Psoas muscle (tissue), 8 donors: ENCODE measurements around the gene PKD1. TPM values are rescaled to one million over a fixed set of nuclear protein-coding genes. Genes with fewer than 3 reads are reported as not detected.

Experiments used
- ATAC-seq, 4 donors: fragments of 200-7000 bp; cut with Tn5 transposase; one replicate each; pipeline ENCODE4 v1.9.1; 2020; ENCODE audit warnings: moderate library complexity in 3 of 4, mild to moderate bottlenecking in 2 of 4
- DNase-seq, 2 donors: peaks; one replicate each; pipeline ENCODE4 v3.0.0-alpha.2; 2020
- H3K27ac ChIP-seq: fragments of 200-600 bp; one replicate; pipeline ENCODE4 v1.8.0; 2022
- H3K27me3 ChIP-seq, 3 donors: fragments of 200-600 bp in 1 of 3; one replicate each; pipeline versions ENCODE4 v1.6.1 to v1.8.0; 2013 to 2022; ENCODE audit warnings: low read length in 2 of 3, mild to moderate bottlenecking in 2 of 3, moderate library complexity in 1 of 3; ENCODE audit not compliant: insufficient read depth in 3 of 3
- H3K36me3 ChIP-seq, 2 donors: fragments of 200-600 bp in 1 of 2; one replicate each; pipeline versions ENCODE4 v1.6.1 to v1.8.0; 2013 to 2022; ENCODE audit warnings: low read depth in 1 of 2, mild to moderate bottlenecking in 1 of 2, moderate library complexity in 1 of 2; ENCODE audit not compliant: insufficient read depth in 1 of 2
- H3K4me1 ChIP-seq: fragments of 200-600 bp; one replicate; pipeline ENCODE4 v1.8.0; 2022
- H3K4me3 ChIP-seq: fragments of 200-600 bp; one replicate; pipeline ENCODE4 v1.8.0; 2022; ENCODE audit warnings: mild to moderate bottlenecking
- H3K9me3 ChIP-seq: fragments of 200-600 bp; one replicate; pipeline ENCODE4 v1.8.0; 2022
- CTCF ChIP-seq: fragments of 200-600 bp; IDR thresholded peaks from one replicate; pipeline ENCODE4 v1.8.0; 2022; ENCODE audit warnings: antibody characterized with exemption
- WGBS, 3 donors: extraction: QIAGEN DNeasy Blood & Tissue Kit; methylation state at CpG; one replicate each; pipeline versions ENCODE4 v1.1.6 to v1.1.7; 2013; 5-methylcytosine and 5-hydroxymethylcytosine counted together
- intact Hi-C, 2 donors: fragments of 100-400 bp; cut with DNase I; formaldehyde crosslinking; loops; one replicate each; pipeline versions ENCODE4 v1.11.0 to v1.14.2; 2022
- polyA plus RNA-seq, 3 donors: library from polyadenylated mRNA; stranded (reverse); fragments of 200-250 nt; gene quantifications; one replicate each; pipeline ENCODE4 v1.2.3, GENCODE V29; 2013
- total RNA-seq, 4 donors: library from RNA; stranded (reverse); fragmentation: NEBNext Ultra II Directional in 2 of 4; extraction: Animal tissue kit (Norgen Biotek cat#: 25700) in 2 of 4; gene quantifications; one replicate each; pipeline versions ENCODE4 v1.2.1 to v1.2.4, GENCODE V29; 2021 to 2023
- donor health status: healthy with polysubstance abuse.
- donor health status: DM: no; HTN: no; CAD: no; lungs with moderate emphysema.
- donor health status: Bipolar disorder and iron deficiency.
- donor health status: healthy.
- donor health status: DM: yes; HTN: yes; CAD: no.
- donor health status: DM: no; HTN: no; CAD: no.
- donor health status: DM: no; HTN: no; CAD: no.
- donor health status: DM: yes; HTN: yes; CAD: no.

Gene PKD1
- total and polyA plus RNA-seq, 7 donors = 33.9 to 123 (median 74.1) TPM

DNA sequence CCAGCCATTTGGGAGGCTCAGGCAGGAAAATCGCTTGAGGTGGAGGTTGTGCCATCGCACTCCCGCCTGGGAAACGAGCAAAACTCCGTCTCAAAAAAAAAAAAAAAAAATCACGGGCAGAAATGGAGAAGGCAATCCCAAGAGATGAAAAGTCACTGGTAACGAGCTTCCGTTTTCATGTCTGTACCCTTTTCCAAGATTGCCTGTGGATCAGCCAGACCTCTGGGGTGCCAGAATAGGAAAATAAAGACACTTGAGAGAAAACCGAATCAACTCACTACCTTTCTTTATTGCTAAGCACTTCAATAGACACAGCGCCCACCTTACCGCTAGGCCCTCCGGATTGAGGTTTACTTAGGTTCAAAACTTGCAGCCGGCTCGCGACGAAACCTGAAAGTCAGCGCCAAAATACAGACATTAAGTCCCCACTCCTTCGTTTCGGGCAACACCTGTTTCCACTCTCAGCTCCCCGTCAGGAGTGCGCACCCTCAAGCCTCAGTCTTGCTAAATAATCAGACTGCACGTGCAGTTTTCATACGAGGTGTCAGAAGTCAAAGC is 18.9 kb upstream of the PKD1 start:
- Histone ChIP-seq H3K27ac (peak overlapping the region; percentile 90), H3K9me3 (no peaks in the 10 kb centered on the region), H3K36me3 (peaks cover 0 to 30% of the 10 kb centered on the region in 2 donors), H3K4me3 (peak overlapping the region; percentile 80), H3K27me3 (no peaks in the 10 kb centered on the region), H3K4me1 (peaks cover 68% of the 10 kb centered on the region)
- ATAC-seq (peak in 1 of 4 donors; percentile 0), DNase-seq (no peak)
- no peak for TF ChIP-seq CTCF
- 3 to 5% (median 4%) methylated on average over 23 of the region's 23 CpGs for WGBS, 3 donors
- intact Hi-C loops = loop anchor here (5.0 kb wide), 4 partner anchors 53 to 333 kb away; partner anchors contain the start of genes ECI1 (in 1 of the 2) and MLST8 (in 1 of the 2)

DNA sequence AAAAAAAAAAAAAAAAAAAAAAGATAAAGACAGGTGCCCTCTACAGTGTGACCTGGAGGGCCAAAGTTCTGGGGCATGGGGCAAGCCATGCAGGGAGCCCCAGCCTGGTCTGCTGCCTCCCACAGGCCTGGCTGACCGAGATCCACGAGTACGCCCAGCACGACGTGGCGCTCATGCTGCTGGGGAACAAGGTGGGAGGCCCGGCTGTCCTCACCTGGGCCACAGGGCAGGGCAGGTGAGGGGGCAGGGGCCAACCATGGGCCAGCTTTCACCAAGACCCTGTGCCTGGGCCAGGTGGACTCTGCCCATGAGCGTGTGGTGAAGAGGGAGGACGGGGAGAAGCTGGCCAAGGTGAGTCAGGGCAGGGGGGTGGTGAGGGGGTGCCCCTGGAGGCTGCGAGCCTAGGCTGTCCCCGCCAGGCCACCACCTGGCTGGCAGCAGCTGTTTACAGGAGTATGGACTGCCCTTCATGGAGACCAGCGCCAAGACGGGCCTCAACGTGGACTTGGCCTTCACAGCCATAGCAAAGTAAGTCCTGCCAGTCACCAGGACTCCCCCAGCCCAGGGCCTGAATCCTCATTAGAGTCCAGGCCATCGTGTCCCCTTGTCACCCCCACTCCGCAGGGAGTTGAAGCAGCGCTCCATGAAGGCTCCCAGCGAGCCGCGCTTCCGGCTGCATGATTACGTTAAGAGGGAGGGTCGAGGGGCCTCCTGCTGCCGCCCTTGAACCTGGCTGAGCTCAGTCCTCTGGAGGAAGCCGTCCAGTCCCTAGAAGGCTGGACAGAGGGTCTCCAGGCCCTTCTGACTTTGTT is 17.2 kb upstream of the PKD1 start:
- intact Hi-C loops = loop anchor here in 1 of 2 donors (5.0 kb wide), 1 partner anchor 131 kb away; no protein-coding TSS in a partner anchor
- ATAC-seq (peak in 1 of 4 donors; percentile 6), DNase-seq (no peak)
- H3K4me3 ChIP-seq = peak overlapping the region; percentile 80
- H3K36me3 ChIP-seq = peaks cover 0 to 30% of the 10 kb centered on the region in 2 donors
- no peak for TF ChIP-seq CTCF
- H3K9me3 ChIP-seq = no peaks in the 10 kb centered on the region
- H3K27ac ChIP-seq = peak overlapping the region; percentile 90
- H3K4me1 ChIP-seq = peaks cover 63% of the 10 kb centered on the region
- 25 to 33% (median 25%) methylated on average over 25 of the region's 25 CpGs for WGBS, 3 donors
- H3K27me3 ChIP-seq = no peaks in the 10 kb centered on the region

DNA sequence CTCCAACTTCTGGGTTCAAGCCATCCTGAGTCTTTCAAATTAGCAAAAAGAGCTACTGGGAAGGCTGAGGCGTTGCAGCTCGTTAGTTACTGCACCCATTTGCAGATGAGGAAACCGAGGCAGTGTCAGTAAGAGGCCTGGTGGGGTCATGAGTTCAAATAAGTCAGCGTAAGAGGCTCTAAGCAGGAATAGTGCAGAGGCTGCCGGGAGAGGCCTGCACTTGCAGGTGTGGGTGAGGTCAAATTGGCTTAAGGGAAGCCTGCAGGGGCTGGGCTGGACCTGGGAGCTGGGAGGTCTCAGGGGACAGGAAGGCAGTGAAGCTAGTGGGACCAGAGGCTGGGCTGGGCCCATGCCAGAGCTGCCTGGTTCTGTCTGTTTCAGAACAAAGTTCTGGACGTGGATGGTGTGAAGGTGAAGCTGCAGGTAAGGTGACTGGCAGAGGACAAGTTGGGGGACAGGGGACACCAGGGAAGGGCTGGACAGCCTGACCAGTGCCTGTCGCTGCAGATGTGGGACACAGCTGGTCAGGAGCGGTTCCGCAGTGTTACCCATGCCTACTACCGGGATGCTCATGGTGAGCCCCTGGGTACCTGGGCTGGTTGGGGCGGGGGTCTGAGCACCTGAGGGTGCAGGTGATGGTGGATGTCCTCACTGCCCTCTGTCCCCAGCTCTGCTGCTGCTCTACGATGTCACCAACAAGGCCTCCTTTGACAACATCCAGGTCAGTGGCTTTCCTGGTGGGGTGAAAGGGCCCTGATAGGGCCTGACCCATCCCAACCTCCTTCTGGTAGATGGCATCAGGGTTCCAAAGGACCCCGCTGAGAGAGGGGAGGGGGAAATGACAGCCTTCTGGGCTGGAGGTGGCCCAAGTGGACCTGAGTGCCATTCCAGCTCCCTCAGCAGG is 15.7 kb upstream of the PKD1 start:
- Histone ChIP-seq H3K4me3 (peak overlapping the region; percentile 80), H3K27me3 (no peaks in the 10 kb centered on the region), H3K27ac (peak overlapping the region; percentile 90), H3K4me1 (peaks cover 57% of the 10 kb centered on the region), H3K9me3 (no peaks in the 10 kb centered on the region), H3K36me3 (peaks cover 0 to 30% of the 10 kb centered on the region in 2 donors)
- intact Hi-C loops = loop anchor here in 1 of 2 donors (5.0 kb wide), 1 partner anchor 129 kb away; no protein-coding TSS in a partner anchor
- no peak for ATAC-seq
- no peak for TF ChIP-seq CTCF
- no peak for DNase-seq
- 74 to 81% (median 78%) methylated on average over 9 to 13 of the region's 13 CpGs for WGBS, 3 donors

DNA sequence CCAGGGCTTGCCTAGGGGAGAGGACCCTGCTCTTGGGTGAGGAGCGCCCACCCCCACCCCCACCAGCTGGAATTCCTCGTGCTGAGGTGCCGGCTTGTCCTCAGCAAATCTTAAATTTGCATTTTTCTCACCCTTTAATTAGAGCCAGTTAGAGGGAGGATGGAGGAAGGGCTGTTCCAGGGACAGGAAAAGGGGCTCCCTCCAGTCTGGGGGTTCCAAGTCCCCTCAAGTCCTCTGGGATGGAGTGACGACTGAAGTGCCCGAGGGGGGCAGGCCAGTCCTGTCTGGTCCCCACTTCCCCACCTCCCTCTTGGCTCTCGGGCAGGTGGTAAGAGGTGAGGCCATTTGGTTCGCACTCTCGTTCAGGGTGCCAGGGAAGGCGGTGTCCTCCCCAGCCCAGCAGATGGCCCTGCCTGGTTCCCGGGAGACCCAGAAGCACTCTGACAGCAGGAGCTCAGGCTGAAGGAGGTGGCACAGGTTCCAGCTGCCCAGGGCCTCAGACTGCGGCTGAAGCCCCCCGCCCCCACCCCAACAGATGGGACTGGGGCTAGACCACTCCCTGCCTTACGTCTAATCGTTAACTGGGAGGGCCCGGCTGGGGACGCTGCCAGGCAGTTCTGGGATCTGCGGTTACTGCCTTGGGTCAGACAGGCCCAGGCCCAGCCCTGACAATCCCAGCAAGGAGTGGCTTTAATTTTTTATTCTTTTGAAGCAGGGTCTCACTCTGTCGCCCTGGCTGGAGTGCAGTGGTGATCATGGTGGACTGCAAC is 14.9 kb upstream of the PKD1 start:
- TF ChIP-seq CTCF = no peak
- no peak for DNase-seq
- Histone ChIP-seq H3K9me3 (no peaks in the 10 kb centered on the region), H3K27me3 (no peaks in the 10 kb centered on the region), H3K36me3 (peaks cover 0 to 30% of the 10 kb centered on the region in 2 donors), H3K4me1 (peaks cover 54% of the 10 kb centered on the region), H3K4me3 (no peak overlapping the region), H3K27ac (no peak overlapping the region)
- 45 to 51% (median 48%) methylated on average over 18 of the region's 18 CpGs for WGBS, 3 donors
- ATAC-seq = no peak
- intact Hi-C loops = loop anchor here in 1 of 2 donors (5.0 kb wide), 1 partner anchor 128 kb away; no protein-coding TSS in a partner anchor
